Endodermal cell (in vitro differentiated cells): ENCODE data around the gene GPR37. TPM values are rescaled to one million over a fixed set of nuclear protein-coding genes. Genes with fewer than 3 reads are reported as not detected.

ENCODE experiments used
- DNase-seq: peaks from one replicate; pipeline ENCODE4 v3.0.0-alpha.2; 2017
- H3K27ac ChIP-seq: 2 replicates; pipeline ENCODE4 v1.5.1; 2013; ENCODE audit warnings: mild to moderate bottlenecking, low read depth, low read length, moderate library complexity
- H3K27me3 ChIP-seq: 2 replicates; pipeline ENCODE4 v1.6.1; 2013; ENCODE audit warnings: mild to moderate bottlenecking, low read length, moderate library complexity; ENCODE audit not compliant: insufficient read depth, control insufficient read depth, poor library complexity, severe bottlenecking
- H3K36me3 ChIP-seq: 2 replicates; pipeline ENCODE4 v1.7.0; 2013; ENCODE audit warnings: mild to moderate bottlenecking, low read length, moderate library complexity; ENCODE audit not compliant: control insufficient read depth, insufficient read depth
- H3K4me1 ChIP-seq: one replicate; pipeline ENCODE4 v1.7.0; 2013; ENCODE audit warnings: low read length; ENCODE audit not compliant: control insufficient read depth, insufficient read depth
- H3K4me3 ChIP-seq: 2 replicates; pipeline ENCODE4 v1.5.1; 2013; ENCODE audit warnings: mild to moderate bottlenecking, low read length, moderate library complexity
- H3K9ac ChIP-seq: 2 replicates; pipeline ENCODE4 v1.6.1; 2013; ENCODE audit warnings: mild to moderate bottlenecking, low read length, moderate library complexity; ENCODE audit not compliant: poor library complexity, severe bottlenecking; ENCODE audit errors: extremely low read depth
- H3K9me3 ChIP-seq: 2 replicates; pipeline ENCODE4 v1.6.1; 2013; ENCODE audit warnings: mild to moderate bottlenecking, low read length, moderate library complexity; ENCODE audit not compliant: control insufficient read depth
- H3K27ac Mint-ChIP-seq: 2 replicates; pipeline ENCODE4 v1.8.0; 2020; ENCODE audit warnings: mixed read lengths
- H3K27me3 Mint-ChIP-seq: 2 replicates; pipeline ENCODE4 v1.8.0; 2021; ENCODE audit warnings: mild to moderate bottlenecking, mixed read lengths; ENCODE audit not compliant: insufficient read depth
- H3K36me3 Mint-ChIP-seq: 2 replicates; pipeline ENCODE4 v1.8.0; 2020; ENCODE audit warnings: low read depth, mixed read lengths
- H3K4me1 Mint-ChIP-seq: 2 replicates; pipeline ENCODE4 v1.8.0; 2020; ENCODE audit warnings: mixed read lengths
- H3K4me3 Mint-ChIP-seq: 2 replicates; pipeline ENCODE4 v1.8.0; 2020; ENCODE audit warnings: mild to moderate bottlenecking, moderate library complexity, mixed read lengths
- H3K9me3 Mint-ChIP-seq: 2 replicates; pipeline ENCODE4 v1.8.0; 2020; ENCODE audit warnings: mild to moderate bottlenecking, mixed read lengths
- CTCF ChIP-seq: fragments of 200-600 bp; sonication (generic); conservative IDR thresholded peaks from 2 replicates; pipeline ENCODE4 v1.5.0; 2021; ENCODE audit warnings: antibody characterized with exemption, mild to moderate bottlenecking
- WGBS, 2 experiments: methylation state at CpG; one replicate each; pipeline versions ENCODE4 v1.1.5 to v1.1.7; 2013; ENCODE audit warnings: missing lambda C conversion rate in 2 of 2, mixed read lengths in 1 of 2; ENCODE audit not compliant: insufficient coverage in 1 of 2, insufficient read length in 1 of 2; 5-methylcytosine and 5-hydroxymethylcytosine counted together
- total RNA-seq, 2 donors: library from RNA; stranded (reverse); fragmentation: NEBNext Ultra II Directional in 1 of 2; extraction: Animal tissue kit (Norgen Biotek cat#: 25700) in 1 of 2; gene quantifications; 2 replicates in 1 of 2; 3 replicates in 1 of 2; pipeline ENCODE4 v1.2.1, GENCODE V29; 2021

GPR37 gene
- total RNA-seq, 2 donors from 2014 or later = 31.6 to 33.1 TPM

DNA sequence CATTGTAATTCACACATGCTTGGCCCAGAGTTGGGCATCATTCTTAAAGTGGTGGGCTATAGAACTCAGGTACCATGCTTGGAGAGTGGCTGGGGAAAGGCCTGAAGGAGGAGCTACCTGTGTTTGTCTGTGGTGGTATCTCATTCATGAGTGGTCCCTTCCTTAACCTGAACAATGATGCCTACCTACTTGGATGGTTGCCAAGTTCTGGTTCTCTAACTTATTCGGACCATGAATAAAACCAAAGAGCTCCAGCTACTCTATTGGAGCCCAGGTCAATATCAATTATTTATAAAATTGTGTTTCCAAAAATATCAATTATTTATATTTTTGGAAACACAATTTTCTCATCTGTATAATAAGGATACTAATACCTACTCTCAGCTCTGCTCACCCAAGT, 2.9 kb upstream of the GPR37 start:
- no peaks in the 10 kb centered on the region for H3K4me1 ChIP-seq
- no peaks in the 10 kb centered on the region for H3K9me3 ChIP-seq
- Mint-ChIP-seq H3K9me3 (peaks cover 3% of the 10 kb centered on the region), H3K27me3 (peaks cover 5% of the 10 kb centered on the region), H3K36me3 (no peaks in the 10 kb centered on the region), H3K4me3 (no peak overlapping the region), H3K4me1 (peaks cover 6% of the 10 kb centered on the region), H3K27ac (no peak overlapping the region)
- TF ChIP-seq CTCF = no peak
- H3K9ac ChIP-seq = no peak overlapping the region
- no peak overlapping the region for H3K27ac ChIP-seq
- H3K27me3 ChIP-seq = no peaks in the 10 kb centered on the region
- DNase-seq = no peak
- WGBS, 2 experiments = 80% methylated on average over 1 of the region's 1 CpG; no CpG with 5 or more reads in 1 of the 2 experiments
- no peaks in the 10 kb centered on the region for H3K36me3 ChIP-seq
- H3K4me3 ChIP-seq = no peak overlapping the region

DNA sequence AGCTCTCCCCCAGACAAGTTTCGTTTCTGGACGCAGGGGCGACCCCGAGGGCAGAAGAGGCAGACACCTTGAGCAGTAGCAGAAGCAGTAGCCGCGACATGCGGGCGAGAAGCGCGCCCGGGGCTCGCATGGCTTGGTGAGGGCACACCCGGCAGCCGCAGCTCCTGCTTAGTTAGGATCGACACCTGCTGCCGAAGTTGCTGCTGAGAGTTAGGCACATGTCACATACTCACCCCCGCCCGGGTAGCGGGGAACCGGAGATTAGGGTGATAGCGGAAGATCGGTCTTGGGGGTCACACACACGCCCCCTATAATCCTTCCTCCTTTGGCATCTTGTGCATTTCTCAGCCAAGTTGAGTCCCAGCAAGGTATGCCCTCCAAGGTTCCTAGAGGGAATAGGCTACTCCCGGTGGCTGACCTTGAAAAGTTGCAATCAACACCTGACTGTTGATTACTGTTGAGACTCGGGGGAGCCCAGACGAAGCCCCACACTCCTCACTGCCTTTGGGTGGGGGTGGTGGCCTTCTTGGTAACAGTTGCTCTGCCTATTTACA, 668 bp downstream of the GPR37 start:
- peaks cover 15% of the 10 kb centered on the region for H3K4me1 Mint-ChIP-seq
- peak overlapping the region; percentile 100 for H3K4me3 ChIP-seq
- 1 to 2% methylated on average over 11 to 26 of the region's 26 CpGs for WGBS, 2 experiments
- no peak overlapping the region for H3K27ac ChIP-seq
- H3K27ac Mint-ChIP-seq = peak overlapping the region; percentile 95
- no peak for TF ChIP-seq CTCF
- peaks cover 11% of the 10 kb centered on the region for H3K36me3 Mint-ChIP-seq
- peaks cover 5% of the 10 kb centered on the region for H3K27me3 Mint-ChIP-seq
- peaks cover 15% of the 10 kb centered on the region for H3K36me3 ChIP-seq
- H3K27me3 ChIP-seq = no peaks in the 10 kb centered on the region
- DNase-seq = peak; percentile 82
- peak overlapping the region; percentile 92 for H3K4me3 Mint-ChIP-seq
- H3K4me1 ChIP-seq = no peaks in the 10 kb centered on the region
- peak overlapping the region; percentile 75 for H3K9ac ChIP-seq
- H3K9me3 ChIP-seq = no peaks in the 10 kb centered on the region
- H3K9me3 Mint-ChIP-seq = peaks cover 7% of the 10 kb centered on the region

- Mint-ChIP-seq H3K27ac (peak overlapping the region; percentile 95), H3K9me3 (peaks cover 7% of the 10 kb centered on the region), H3K4me1 (peaks cover 15% of the 10 kb centered on the region), H3K36me3 (peaks cover 17% of the 10 kb centered on the region), H3K27me3 (peaks cover 5% of the 10 kb centered on the region), H3K4me3 (peak overlapping the region; percentile 92)
- peak; percentile 67 for DNase-seq
- Histone ChIP-seq H3K27me3 (no peaks in the 10 kb centered on the region), H3K36me3 (peaks cover 22% of the 10 kb centered on the region), H3K4me1 (no peaks in the 10 kb centered on the region), H3K27ac (no peak overlapping the region), H3K9me3 (peaks cover 4% of the 10 kb centered on the region), H3K4me3 (peak overlapping the region; percentile 100), H3K9ac (peak overlapping the region; percentile 75)
- no peak for TF ChIP-seq CTCF
- 4 to 15% methylated on average over 12 to 48 of the region's 48 CpGs for WGBS, 2 experiments
Measured at GRCh38 chr7:124764051-124764846, 1.3 kb downstream of the GPR37 start.
